Adrenal gland (tissue), 12 donors: Measurements from ENCODE around the gene ZNF487. TPM values are rescaled to one million over a fixed set of nuclear protein-coding genes. Genes with fewer than 3 reads are reported as not detected.
"Not testable (repeated sequence)": the region's sequence is repeated elsewhere in the genome, so short reads cannot be mapped to it uniquely, and the experiment has no call there.

Source experiments
- DNase-seq, 7 donors: peaks; one replicate each; pipeline ENCODE4 v3.0.0-alpha.2; 2019 to 2020
- H3K27ac ChIP-seq, 5 donors: fragments of 200-600 bp; sonication (generic) in 4 of 5; 1 replicate in 3 of 5; 2 replicates in 2 of 5; pipeline versions ENCODE4 v1.5.1 to v1.8.0; 2016 to 2020; ENCODE audit warnings: mild to moderate bottlenecking in 1 of 5
- H3K27me3 ChIP-seq: fragments of 200-600 bp; 2 replicates; pipeline ENCODE4 v1.8.0; 2021
- H3K36me3 ChIP-seq, 2 donors: fragments of 200-600 bp; replicated peaks in 1 of 2; 1 replicate in 1 of 2; 2 replicates in 1 of 2; pipeline versions ENCODE4 v1.5.1 to v1.8.0; 2018 to 2022
- H3K4me1 ChIP-seq, 2 donors: fragments of 200-600 bp; replicated peaks in 1 of 2; 1 replicate in 1 of 2; 2 replicates in 1 of 2; pipeline versions ENCODE4 v1.5.1 to v1.8.0; 2018 to 2021
- H3K4me3 ChIP-seq, 4 donors: fragments of 200-600 bp; sonication (generic) in 3 of 4; one replicate each; pipeline ENCODE4 v1.5.1; 2016 to 2018
- H3K9me3 ChIP-seq, 3 donors: fragments of 200-600 bp; sonication (generic) in 1 of 3; replicated peaks in 1 of 3; 1 replicate in 2 of 3; 2 replicates in 1 of 3; pipeline versions ENCODE4 v1.5.1 to v1.8.0; 2016 to 2021
- POLR2A ChIP-seq, 2 donors: fragments of 450-650 bp; IDR thresholded peaks; one replicate each; pipeline ENCODE4 v1.6.1; 2017; ENCODE audit warnings: antibody characterized with exemption in 2 of 2, mild to moderate bottlenecking in 2 of 2, moderate library complexity in 1 of 2
- WGBS, 4 donors: extraction: QIAGEN DNeasy Blood & Tissue Kit in 2 of 4; methylation state at CpG; one replicate each; pipeline versions ENCODE4 v1.1.5 to v1.1.7; 2013 to 2017; 5-methylcytosine and 5-hydroxymethylcytosine counted together
- intact Hi-C, 2 donors: fragments of 100-400 bp; cut with DNase I; formaldehyde crosslinking; loops; one replicate each; pipeline versions ENCODE4 v1.14.1 to v1.15.0; 2022 to 2023
- polyA plus RNA-seq, 3 donors: library from polyadenylated mRNA; stranded (reverse); fragments of 200-250 nt in 2 of 3; fragments of 350-450 nt in 1 of 3; fragmentation: Illumina TruSeq in 1 of 3; extraction: RNeasy Lipid Tissue Mini Kit (QIAGEN cat#74804) in 1 of 3; gene quantifications; one replicate each; pipeline ENCODE4 v1.2.3, GENCODE V29; 2013 to 2014
- total RNA-seq, 9 donors: library from RNA; depleted of rRNA in 4 of 9; stranded (reverse); fragments of >200 nt in 4 of 9; fragments of 120-200 nt in 1 of 9; fragmentation: NEBNext Ultra II Directional in 1 of 9; extraction: Animal tissue kit (Norgen Biotek cat#: 25700) in 1 of 9; gene quantifications; one replicate each; pipeline versions ENCODE4 v1.1.0 to v1.2.4, GENCODE V29; 2013 to 2023
- TF ChIP-seq, protein P1 (sequence below), 6 experiments: fragments of 450-650 bp in 4 of 6; fragments of 200-600 bp in 2 of 6; sonication (generic) in 1 of 6; IDR thresholded peaks; 1 replicate in 5 of 6; 2 replicates in 1 of 6; pipeline versions ENCODE4 v1.5.1 to v1.8.0; 2016 to 2021; ENCODE audit warnings: antibody characterized with exemption in 6 of 6, mild to moderate bottlenecking in 2 of 6, moderate library complexity in 1 of 6
- donor health status: healthy with polysubstance abuse.
- donor health status: Bipolar disorder and iron deficiency.
- donor health status: DM: yes; HTN: yes; CAD: no.
- donor health status: DM: no; HTN: no; CAD: no.
- donor health status: DM: no; HTN: no; CAD: no.
- donor health status: DM: yes; HTN: yes; CAD: no.

The ZNF487 gene
- total and polyA plus RNA-seq, 12 donors, result 2.1 to 10.1 (median 5.7) TPM

DNA sequence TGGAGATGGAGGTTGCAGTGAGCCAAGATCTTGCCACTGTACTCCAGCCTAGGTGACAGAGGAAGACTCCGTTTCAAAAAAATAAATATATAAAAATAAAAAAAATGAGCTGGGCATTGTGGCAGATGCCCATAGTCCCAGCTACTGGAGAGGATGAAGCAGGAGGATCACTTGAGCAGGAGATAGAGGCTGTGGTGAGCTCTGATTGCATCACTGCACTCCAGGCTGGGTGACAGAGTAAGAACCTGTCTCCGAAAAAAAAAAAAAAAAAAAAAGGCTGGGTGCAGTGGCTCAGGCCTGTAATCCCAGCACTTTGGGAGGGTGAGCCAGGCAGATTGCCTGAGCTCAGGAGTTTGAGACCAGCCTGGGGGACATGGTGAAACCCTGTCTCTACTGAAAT lies 11.8 kb downstream of the ZNF487 start:
- no peak overlapping the region for H3K27ac ChIP-seq
- H3K4me3 ChIP-seq, result no peak overlapping the region
- no peaks in the 10 kb centered on the region for H3K9me3 ChIP-seq
- intact Hi-C loops, result no loop called here
- no peaks in the 10 kb centered on the region for H3K36me3 ChIP-seq
- H3K27me3 ChIP-seq, result no peaks in the 10 kb centered on the region
- H3K4me1 ChIP-seq, result no peaks in the 10 kb centered on the region
- no peak for DNase-seq
- TF ChIP-seq POLR2A (IDR thresholded peaks at IDR 0.05), result no peak
- 70 to 92% (median 89%) methylated on average over 2 of the region's 2 CpGs for WGBS, 4 donors

DNA sequence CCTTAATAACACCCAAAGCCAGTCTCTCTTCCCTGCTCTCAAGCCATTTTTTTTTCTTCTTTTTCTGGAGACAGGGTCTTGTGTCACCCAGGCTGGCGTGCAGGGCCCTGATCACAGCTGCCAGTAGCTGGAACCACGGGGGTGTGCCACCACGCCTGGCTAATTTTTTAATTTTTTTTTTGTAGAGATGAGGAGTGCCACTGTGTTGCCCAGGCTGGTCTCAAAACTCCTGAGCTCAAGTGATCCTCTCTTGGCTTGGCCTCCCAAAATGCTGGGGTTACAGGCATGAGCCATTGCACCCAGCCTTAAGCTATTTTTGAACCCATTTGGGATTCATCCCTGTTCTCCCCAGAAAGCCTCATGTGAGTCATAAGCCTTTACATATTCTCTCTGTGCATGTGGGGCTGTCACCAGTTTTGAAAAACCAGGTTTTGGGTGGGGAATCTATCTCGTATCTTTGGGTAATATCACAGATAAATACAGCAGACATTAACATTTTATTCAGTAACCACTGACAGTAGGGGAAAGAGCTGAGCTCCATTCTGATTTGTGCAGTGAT lies 15.5 kb downstream of the ZNF487 start:
- intact Hi-C loops, result no loop called here
- DNase-seq, result no peak
- H3K27ac ChIP-seq, result no peak overlapping the region

DNA sequence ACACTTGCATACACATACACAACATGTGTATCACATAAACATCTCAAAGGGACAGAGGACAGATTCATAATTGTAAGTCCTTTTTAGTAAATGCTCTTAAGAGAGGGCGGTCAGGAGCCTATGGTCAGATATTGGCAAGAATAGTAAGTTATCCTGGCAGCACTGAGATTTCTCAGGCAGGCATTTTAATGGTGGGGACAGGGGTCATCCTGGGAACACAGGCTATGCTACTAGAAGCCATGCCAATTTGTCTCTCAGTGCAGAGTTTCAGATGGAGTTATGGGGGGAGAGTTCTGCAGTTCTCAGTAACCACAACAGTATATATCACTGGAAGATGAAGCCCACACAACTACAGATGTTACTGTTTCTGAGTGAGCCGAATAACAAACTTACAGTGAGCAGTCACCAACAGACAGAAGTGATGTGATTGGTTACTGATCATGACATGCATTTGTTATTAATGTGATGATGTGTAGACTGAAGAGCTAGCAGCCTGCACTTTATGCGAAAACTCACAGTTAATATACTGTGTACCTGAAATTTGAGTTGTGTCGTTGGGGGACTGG lies 16.4 kb downstream of the ZNF487 start:
- no peaks in the 10 kb centered on the region for H3K27me3 ChIP-seq
- H3K9me3 ChIP-seq, result no peaks in the 10 kb centered on the region
- no peak for DNase-seq
- H3K36me3 ChIP-seq, result no peaks in the 10 kb centered on the region
- intact Hi-C loops, result no loop called here
- no peak overlapping the region for H3K27ac ChIP-seq
- peaks cover 6 to 18% of the 10 kb centered on the region in 2 donors for H3K4me1 ChIP-seq
- TF ChIP-seq POLR2A (IDR thresholded peaks at IDR 0.05), result no peak
- TF ChIP-seq, protein P1, sequence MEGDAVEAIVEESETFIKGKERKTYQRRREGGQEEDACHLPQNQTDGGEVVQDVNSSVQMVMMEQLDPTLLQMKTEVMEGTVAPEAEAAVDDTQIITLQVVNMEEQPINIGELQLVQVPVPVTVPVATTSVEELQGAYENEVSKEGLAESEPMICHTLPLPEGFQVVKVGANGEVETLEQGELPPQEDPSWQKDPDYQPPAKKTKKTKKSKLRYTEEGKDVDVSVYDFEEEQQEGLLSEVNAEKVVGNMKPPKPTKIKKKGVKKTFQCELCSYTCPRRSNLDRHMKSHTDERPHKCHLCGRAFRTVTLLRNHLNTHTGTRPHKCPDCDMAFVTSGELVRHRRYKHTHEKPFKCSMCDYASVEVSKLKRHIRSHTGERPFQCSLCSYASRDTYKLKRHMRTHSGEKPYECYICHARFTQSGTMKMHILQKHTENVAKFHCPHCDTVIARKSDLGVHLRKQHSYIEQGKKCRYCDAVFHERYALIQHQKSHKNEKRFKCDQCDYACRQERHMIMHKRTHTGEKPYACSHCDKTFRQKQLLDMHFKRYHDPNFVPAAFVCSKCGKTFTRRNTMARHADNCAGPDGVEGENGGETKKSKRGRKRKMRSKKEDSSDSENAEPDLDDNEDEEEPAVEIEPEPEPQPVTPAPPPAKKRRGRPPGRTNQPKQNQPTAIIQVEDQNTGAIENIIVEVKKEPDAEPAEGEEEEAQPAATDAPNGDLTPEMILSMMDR (IDR thresholded peaks at IDR 0.05), result no peak
- no peak overlapping the region for H3K4me3 ChIP-seq
- 74 to 80% (median 76%) methylated on average over 4 of the region's 4 CpGs for WGBS, 4 donors

More for the DNA sequence above, 15.5 kb downstream of the ZNF487 start:
- Histone ChIP-seq H3K36me3 (no peaks in the 10 kb centered on the region), H3K27me3 (no peaks in the 10 kb centered on the region), H3K9me3 (no peaks in the 10 kb centered on the region), H3K4me1 (peaks cover 6 to 18% of the 10 kb centered on the region in 2 donors), H3K4me3 (no peak overlapping the region)
- WGBS, 4 donors, result 75 to 84% (median 81%) methylated on average over 4 of the region's 4 CpGs
- TF ChIP-seq, protein P1 (IDR thresholded peaks at IDR 0.05), result no peak
- TF ChIP-seq POLR2A (IDR thresholded peaks at IDR 0.05), result no peak

DNA sequence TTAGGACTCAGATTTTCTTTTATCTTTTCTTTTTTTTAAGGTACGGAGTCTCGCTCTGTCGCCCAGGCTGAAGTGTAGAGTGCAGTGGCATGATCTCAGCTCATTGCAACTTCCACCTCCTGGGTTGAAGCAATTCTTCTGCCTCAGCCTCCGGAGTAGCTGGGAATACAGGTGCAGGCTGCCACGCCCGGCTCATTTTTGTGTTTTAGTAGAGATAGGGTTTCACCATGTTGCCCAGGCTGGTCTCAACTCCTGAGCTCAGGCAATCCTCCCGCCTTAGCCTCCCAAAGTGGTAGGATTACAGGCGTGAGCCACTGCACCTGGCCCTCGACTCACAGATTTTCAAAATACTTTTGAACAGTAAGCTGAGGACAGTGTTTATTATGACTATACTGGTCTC lies 17.1 kb downstream of the ZNF487 start:
- 90 to 96% (median 92%) methylated on average over 9 of the region's 9 CpGs for WGBS, 4 donors
- H3K4me3 ChIP-seq, intact Hi-C loops, DNase-seq, H3K36me3 ChIP-seq, H3K9me3 ChIP-seq, H3K27me3 ChIP-seq: not testable (repeated sequence)
- H3K4me1 ChIP-seq, result peaks cover 6 to 18% of the 10 kb centered on the region in 2 donors
- peak overlapping the region in 2 of 5 donors; percentile 0 to 13 for H3K27ac ChIP-seq

DNA sequence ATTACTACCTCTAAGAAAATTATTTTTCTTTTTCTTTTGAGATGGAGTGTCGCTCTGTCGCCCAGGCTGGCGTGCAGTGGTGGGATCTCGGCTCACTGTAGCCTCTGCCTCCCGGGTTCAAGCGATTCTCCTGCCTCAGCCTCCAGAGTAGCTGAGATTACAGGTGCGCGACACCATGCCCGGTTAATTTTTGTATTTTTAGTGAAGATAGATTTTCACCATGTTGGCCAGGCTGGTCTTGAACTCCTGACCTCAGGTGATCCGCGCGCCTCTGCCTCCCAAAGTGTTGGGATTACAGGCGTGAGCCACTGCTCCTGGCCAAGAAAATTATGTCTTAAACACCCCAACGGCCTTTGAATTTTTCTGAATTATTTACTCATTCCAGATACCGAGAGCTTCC lies 19.6 kb downstream of the ZNF487 start:
- DNase-seq, H3K36me3 ChIP-seq, intact Hi-C loops, H3K9me3 ChIP-seq, H3K27me3 ChIP-seq: not testable (repeated sequence)
- peak overlapping the region in 1 of 4 donors; percentile 66 for H3K4me3 ChIP-seq
- H3K4me1 ChIP-seq, result peaks cover 6 to 18% of the 10 kb centered on the region in 2 donors
- WGBS, 4 donors, result 95 to 97% (median 96%) methylated on average over 15 of the region's 15 CpGs
- H3K27ac ChIP-seq, result peak overlapping the region in 2 of 5 donors; percentile 86 to 95

DNA sequence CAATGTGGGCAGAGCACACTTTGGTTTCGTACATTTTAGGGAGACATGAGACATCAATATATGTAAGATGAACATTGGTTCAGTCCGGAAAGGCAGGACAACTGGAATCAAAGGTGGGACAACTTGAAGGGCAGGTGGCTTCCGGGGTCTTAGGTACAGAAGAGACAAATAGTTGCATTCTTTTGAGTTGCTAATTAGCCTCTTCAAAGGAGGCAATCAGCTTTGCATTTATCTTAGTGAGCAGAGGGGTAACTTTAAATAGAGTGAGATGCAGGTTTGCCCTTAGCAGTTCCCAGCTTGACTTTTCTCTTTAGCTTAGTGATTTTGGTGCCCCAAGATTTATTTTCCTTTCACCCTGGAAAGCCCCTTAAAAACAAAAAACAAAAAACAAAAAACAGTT lies 21.3 kb downstream of the ZNF487 start:
- no peaks in the 10 kb centered on the region for H3K9me3 ChIP-seq
- no peaks in the 10 kb centered on the region for H3K27me3 ChIP-seq
- 74 to 92% (median 84%) methylated on average over 3 of the region's 3 CpGs for whole genome bisulfite sequencing, 4 donors
- peaks cover 6 to 21% of the 10 kb centered on the region in 2 donors for H3K4me1 ChIP-seq
- H3K4me3 ChIP-seq, result no peak overlapping the region
- H3K36me3 ChIP-seq, result no peaks in the 10 kb centered on the region
- no peak overlapping the region for H3K27ac ChIP-seq
- TF ChIP-seq POLR2A (IDR thresholded peaks at IDR 0.05), result no peak
- TF ChIP-seq, protein P1 (IDR thresholded peaks at IDR 0.05), result no peak
- no peak for DNase-seq
- intact Hi-C loops, result no loop called here
